ENCODE data around the gene PDE5A.

PDE5A gene

DNA sequence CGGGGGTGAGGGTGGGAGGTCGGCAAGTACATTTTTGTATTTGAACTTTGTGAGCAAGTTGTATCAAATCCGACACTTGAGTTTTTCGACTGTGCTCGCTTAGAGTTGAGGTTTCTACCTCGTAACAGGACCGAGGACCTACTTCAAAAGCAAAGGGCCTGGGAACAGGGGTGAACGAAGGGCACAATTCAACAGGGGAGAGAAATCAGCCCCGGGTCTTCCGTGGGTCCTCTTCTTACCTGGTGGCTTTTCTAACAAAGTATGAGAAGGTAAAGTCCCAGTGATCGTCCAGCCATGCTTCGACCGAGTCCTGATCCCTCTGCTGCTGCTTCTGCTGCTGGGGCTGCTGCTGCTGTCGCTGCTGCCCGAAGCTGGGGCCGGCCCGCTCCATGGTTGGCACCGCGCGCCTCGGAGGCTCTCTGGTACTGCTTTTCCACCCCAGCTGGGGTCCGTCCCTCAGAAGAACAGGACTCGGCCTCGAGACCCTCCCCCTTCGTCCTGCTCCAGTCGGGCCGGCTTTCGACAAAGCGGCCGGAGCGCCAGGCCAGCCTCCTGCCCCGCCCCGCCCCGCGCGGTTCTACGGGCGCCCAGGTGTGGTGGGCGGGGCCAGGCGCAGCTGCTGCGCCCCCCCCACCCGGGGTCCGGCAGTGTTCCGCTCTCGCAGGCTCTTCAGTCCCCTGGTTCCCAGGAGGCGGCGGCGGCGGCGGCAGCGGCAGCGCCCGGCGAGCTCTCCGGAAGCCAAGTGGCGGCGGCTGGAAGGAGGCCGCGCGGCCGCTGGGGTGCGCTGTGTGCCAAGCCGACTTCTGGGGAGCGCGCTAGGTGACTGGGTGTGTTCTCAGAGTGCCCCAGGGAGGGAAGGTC lies at the start of gene PDE5A:
PDE5A (minus strand) TSS at position 524 of the 861 bp plus-strand sequence; CDS start at position 391, 133 bp downstream.
- H3K4me2 ChIP-seq (ENCODE audit: insufficient read depth, low read length), result no peak within 1 kb of the TSS
- no peak within 1 kb of the TSS for H2AFZ ChIP-seq (ENCODE audit: low read depth, low read length)
- no peaks in the 10 kb centered on the region for H3K79me2 ChIP-seq (ENCODE audit: insufficient read depth, low read length)
- ATAC-seq (ENCODE audit: insufficient read depth, low read depth) (no peak), DNase-seq (no peak)
- no peak within 1 kb of the TSS for H3K9ac ChIP-seq (ENCODE audit: low read depth, low read length)
- no peak for TF ChIP-seq EZH2 (IDR thresholded peaks at IDR 0.05; ENCODE audit: borderline replicate concordance, low read depth, low read length, severe bottlenecking)
- TF ChIP-seq, protein P1, sequence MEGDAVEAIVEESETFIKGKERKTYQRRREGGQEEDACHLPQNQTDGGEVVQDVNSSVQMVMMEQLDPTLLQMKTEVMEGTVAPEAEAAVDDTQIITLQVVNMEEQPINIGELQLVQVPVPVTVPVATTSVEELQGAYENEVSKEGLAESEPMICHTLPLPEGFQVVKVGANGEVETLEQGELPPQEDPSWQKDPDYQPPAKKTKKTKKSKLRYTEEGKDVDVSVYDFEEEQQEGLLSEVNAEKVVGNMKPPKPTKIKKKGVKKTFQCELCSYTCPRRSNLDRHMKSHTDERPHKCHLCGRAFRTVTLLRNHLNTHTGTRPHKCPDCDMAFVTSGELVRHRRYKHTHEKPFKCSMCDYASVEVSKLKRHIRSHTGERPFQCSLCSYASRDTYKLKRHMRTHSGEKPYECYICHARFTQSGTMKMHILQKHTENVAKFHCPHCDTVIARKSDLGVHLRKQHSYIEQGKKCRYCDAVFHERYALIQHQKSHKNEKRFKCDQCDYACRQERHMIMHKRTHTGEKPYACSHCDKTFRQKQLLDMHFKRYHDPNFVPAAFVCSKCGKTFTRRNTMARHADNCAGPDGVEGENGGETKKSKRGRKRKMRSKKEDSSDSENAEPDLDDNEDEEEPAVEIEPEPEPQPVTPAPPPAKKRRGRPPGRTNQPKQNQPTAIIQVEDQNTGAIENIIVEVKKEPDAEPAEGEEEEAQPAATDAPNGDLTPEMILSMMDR (IDR thresholded peaks at IDR 0.05; ENCODE audit: borderline replicate concordance, extremely low read depth, low read length, poor library complexity, severe bottlenecking), result no peak
- no peaks in the 10 kb centered on the region for H3K27me3 ChIP-seq (ENCODE audit: insufficient read depth, low read length, poor library complexity)
- H4K20me1 ChIP-seq (ENCODE audit: insufficient read depth, low read length), result no peaks in the 10 kb centered on the region
- H3K9me3 ChIP-seq (ENCODE audit: insufficient read depth, low read length, severe bottlenecking), result no peaks in the 10 kb centered on the region
- no peak within 1 kb of the TSS for H3K4me3 ChIP-seq (ENCODE audit: low read depth in 1 of 2, low read length in 2 of 2)
- no peaks in the 10 kb centered on the region for H3K4me1 ChIP-seq (ENCODE audit: insufficient read depth, low read length)
- H3K36me3 ChIP-seq (ENCODE audit: insufficient read depth, low read length), result no peaks in the 10 kb centered on the region
- H3K27ac ChIP-seq (ENCODE audit: low read length), result no peak within 1 kb of the TSS

DNA sequence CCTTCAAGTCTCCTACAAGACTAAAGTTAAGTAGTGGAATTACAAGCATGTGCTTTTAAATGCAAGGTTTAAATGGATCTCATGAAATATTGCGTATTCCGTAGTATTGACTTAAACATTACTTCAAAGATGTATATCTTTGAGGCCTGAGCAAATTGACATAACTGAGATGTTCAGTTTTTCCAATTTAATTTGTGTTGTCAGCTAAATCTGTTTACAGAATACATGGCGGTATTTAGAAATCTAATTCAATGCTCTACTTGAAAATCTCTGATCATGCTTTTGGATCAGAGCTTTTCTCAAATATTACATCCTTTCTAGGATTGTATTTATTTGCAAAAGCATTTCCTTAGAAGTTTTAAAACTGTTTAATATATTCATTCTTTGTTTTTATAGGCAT lies 47.5 kb upstream of the PDE5A start:
- Histone ChIP-seq H3K4me1 (ENCODE audit: insufficient read depth, low read length) (no peaks in the 10 kb centered on the region), H4K20me1 (ENCODE audit: insufficient read depth, low read length) (no peaks in the 10 kb centered on the region), H3K27ac (ENCODE audit: low read length) (no peak overlapping the region), H3K9ac (ENCODE audit: low read depth, low read length) (no peak overlapping the region), H3K79me2 (ENCODE audit: insufficient read depth, low read length) (no peaks in the 10 kb centered on the region), H3K4me2 (ENCODE audit: insufficient read depth, low read length) (no peak overlapping the region), H3K27me3 (ENCODE audit: insufficient read depth, low read length, poor library complexity) (no peaks in the 10 kb centered on the region), H3K36me3 (ENCODE audit: insufficient read depth, low read length) (no peaks in the 10 kb centered on the region), H3K9me3 (ENCODE audit: insufficient read depth, low read length, severe bottlenecking) (no peaks in the 10 kb centered on the region), H2AFZ (ENCODE audit: low read depth, low read length) (no peak overlapping the region), H3K4me3 (ENCODE audit: low read depth in 1 of 2, low read length in 2 of 2) (no peak overlapping the region)
- ATAC-seq (ENCODE audit: insufficient read depth, low read depth) (no peak), DNase-seq (no peak)
- TF ChIP-seq, protein P1 (IDR thresholded peaks at IDR 0.05; ENCODE audit: borderline replicate concordance, extremely low read depth, low read length, poor library complexity, severe bottlenecking), result no peak
- TF ChIP-seq EZH2 (IDR thresholded peaks at IDR 0.05; ENCODE audit: borderline replicate concordance, low read depth, low read length, severe bottlenecking), result no peak

DNA sequence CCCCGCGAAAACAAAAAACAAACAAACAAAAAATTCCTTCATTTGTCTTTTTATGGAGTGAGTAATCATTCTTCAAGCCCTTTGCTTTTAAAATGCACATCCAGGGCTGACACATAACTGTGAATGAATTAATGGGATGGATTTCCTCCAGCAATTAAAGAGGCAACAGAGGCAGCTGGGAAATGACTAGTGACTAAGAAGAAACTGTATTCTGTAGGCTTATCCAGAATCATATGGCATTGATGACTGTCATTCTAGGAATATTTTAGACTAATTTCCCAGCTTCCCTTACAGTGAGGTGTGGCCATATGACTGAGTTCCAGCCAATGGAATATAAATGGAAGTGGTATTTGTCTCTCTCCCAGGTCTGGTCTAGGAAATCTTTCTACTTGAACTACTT lies 46.8 kb upstream of the PDE5A start:
- ATAC-seq (ENCODE audit: insufficient read depth, low read depth), result no peak
- H3K9me3 ChIP-seq (ENCODE audit: insufficient read depth, low read length, severe bottlenecking), result no peaks in the 10 kb centered on the region

More for the DNA sequence above, 46.8 kb upstream of the PDE5A start:
- Histone ChIP-seq H4K20me1 (ENCODE audit: insufficient read depth, low read length) (no peaks in the 10 kb centered on the region), H3K4me2 (ENCODE audit: insufficient read depth, low read length) (no peak overlapping the region), H3K27me3 (ENCODE audit: insufficient read depth, low read length, poor library complexity) (no peaks in the 10 kb centered on the region), H3K79me2 (ENCODE audit: insufficient read depth, low read length) (no peaks in the 10 kb centered on the region), H2AFZ (ENCODE audit: low read depth, low read length) (no peak overlapping the region), H3K4me3 (ENCODE audit: low read depth in 1 of 2, low read length in 2 of 2) (no peak overlapping the region), H3K9ac (ENCODE audit: low read depth, low read length) (no peak overlapping the region), H3K4me1 (ENCODE audit: insufficient read depth, low read length) (no peaks in the 10 kb centered on the region), H3K36me3 (ENCODE audit: insufficient read depth, low read length) (no peaks in the 10 kb centered on the region), H3K27ac (ENCODE audit: low read length) (no peak overlapping the region)
- no peak for DNase-seq
- TF ChIP-seq, protein P1 (IDR thresholded peaks at IDR 0.05; ENCODE audit: borderline replicate concordance, extremely low read depth, low read length, poor library complexity, severe bottlenecking), result no peak
- TF ChIP-seq EZH2 (IDR thresholded peaks at IDR 0.05; ENCODE audit: borderline replicate concordance, low read depth, low read length, severe bottlenecking), result no peak

All from DND-41 (cell line).